GM19324 (cell line): ENCODE data around the gene EMCN.
"Not testable (repeated sequence)": the region's sequence is repeated elsewhere in the genome, so short reads cannot be mapped to it uniquely, and the experiment has no call there.

Experiments used
- ATAC-seq: cut with Tn5 transposase; IDR thresholded peaks from one replicate; pipeline ENCODE4 v1.9.1; 2021; ENCODE audit warnings: mild to moderate bottlenecking, moderate library complexity; ENCODE audit not compliant: unreplicated experiment, low FRiP score

The EMCN gene

DNA sequence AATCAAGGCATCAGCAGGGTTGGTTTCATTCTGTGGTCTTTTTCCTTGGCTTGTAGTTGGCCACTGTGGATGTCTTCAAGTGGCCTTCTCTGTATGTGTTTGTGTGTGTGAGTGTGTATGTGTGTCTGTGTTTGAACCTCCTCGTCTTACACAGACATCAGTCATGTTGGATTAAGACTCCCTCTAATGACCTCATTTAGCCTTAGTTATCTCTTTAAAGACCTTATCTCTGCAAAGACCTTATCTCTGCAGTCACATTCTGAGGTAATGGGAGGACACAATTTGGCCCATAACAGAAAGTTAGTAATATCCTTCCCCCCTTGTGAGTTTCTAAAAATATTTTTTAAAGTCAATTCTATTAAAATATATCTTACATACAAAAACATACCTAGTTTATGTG lies 126.7 kb downstream of the EMCN start:
- ATAC-seq: no peak

DNA sequence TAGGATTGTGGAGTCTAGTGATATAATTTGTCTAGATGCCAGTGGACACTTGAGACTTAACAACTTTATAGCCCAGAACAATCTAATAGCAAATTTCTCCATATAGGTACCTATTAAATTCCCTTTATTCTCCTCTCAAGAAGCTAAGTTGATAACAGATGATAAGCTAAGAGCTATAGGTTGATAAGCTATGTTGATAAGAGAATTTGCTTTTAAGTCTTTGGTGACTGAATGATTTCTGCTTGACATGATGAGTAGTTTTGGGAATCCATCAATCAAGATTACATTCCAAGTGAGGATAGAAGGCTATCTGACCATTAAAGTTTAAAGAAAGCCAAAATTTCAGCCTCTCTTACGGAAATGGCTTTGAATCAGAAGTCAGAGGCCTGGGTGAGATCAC lies 131.6 kb downstream of the EMCN start:
- ATAC-seq: no peak

DNA sequence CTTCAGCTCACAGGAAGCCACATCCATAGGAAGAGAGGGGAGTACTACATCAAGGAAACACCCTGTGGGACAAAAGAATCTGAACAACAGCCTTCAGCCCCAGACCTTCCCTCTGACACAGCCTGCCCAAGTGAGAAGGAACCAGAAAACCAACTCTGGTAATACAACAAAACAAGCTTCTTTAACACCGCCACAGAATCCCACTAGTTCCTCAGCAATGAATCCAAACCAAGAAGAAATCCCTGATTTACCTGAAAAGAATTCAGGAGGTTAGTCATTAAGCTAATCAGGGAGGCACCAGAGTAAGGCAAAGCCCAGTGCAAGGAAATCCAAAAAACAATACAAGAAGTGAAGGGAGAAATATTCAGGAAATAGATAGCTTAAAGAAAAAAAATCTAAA lies 137.4 kb downstream of the EMCN start:
- not testable (repeated sequence) for ATAC-seq

DNA sequence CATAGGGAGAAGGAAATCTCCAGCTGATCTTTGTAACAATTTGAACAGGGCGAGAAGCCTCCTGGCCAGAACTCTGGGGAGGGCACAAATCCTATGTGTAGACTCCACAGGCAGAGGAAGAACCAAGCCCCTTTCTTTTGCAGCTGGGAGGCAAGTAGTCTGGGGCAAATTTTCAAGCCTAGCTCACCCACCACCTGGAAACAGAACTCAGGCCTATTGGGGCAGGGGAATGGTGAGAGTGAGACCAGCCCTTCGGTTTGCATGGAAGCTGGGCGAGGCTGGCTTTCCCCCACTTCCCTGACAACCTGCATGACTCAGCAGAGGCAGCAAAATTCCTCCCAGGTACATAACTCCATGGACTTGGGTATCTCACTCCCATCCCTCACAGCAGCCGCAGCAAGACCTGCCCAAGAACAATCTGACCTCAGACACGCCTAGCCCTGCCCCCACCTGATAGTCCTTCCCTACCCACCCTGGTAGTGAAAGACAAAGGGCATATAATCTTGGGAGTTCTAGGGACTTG lies 138.2 kb downstream of the EMCN start:
- no peak for ATAC-seq

DNA sequence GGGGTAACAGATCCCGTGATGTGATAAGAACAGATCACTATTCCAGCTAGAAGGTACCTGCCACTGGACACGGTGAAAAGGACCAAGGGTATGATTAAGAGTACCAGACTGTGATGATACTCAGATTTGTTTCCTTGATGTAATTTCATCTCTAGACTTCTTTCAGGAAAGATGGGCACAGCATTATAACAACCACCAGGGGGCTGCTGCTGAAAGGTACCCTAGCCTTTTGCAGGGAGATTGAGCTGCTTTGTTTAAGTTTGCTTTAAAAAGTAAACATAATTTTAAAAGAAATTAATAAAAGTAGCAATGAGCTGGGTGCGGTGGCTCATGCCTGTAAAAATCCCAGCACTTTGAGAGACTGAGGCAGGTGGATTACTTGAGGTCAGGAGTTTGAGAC lies 145.4 kb downstream of the EMCN start:
- ATAC-seq: no peak

DNA sequence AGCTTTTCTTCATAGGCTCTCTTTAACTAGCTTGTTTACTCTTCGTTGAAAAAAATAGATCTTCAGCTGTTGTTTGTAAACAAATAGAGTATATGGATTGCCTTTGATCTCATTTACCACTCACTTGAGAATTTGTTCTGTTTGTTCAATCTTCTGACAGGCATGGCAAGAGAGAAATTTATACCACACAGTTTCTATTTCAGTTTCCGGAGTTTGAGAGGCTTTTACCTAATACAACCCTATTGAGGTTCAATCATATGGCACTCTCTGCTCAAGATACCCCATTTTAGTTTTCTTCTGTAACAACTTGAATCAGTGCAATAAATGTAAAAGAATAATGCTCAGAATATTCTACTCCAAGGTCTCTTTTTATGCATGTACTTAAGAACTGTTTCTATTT lies 148.0 kb downstream of the EMCN start:
- ATAC-seq: no peak

DNA sequence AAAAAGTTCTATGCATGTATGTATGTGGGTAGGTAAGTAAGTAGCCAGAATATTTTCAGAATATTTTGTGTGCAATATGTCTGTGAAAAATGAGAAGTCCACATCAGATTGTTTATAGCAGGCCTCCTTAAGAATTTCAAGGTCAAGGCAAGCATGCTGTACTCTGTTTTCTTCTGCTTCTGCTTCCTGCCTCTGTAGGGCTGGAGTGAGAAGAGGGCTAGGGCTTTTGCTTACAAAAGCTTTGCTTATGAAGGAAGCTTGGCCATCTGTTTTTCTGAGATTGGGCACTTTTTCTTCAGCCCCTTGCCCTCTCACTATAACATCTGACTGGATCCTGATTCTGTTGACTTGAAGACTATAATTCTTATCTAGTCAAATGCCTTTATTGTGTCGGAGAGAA lies 150.4 kb downstream of the EMCN start:
- no peak for ATAC-seq

DNA sequence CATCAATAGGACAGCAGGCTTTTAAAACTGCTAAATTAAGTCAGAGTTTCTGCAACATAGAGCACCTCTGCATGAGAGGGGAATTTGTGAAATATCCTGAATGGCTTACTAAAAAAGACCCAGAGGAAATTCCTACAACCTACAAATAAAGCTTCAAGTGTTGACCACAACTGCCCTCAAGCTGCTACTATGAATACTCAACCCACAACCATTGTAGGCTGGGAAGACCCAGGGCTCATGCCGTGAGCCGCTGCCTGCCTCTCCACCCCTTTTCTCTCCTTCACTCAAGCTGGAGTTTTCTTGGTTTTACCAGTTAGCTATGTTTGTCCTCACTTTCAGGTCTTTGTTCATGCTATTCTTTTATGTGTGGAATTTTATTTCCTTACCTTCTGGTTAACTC lies 151.6 kb downstream of the EMCN start:
- no peak for ATAC-seq

DNA sequence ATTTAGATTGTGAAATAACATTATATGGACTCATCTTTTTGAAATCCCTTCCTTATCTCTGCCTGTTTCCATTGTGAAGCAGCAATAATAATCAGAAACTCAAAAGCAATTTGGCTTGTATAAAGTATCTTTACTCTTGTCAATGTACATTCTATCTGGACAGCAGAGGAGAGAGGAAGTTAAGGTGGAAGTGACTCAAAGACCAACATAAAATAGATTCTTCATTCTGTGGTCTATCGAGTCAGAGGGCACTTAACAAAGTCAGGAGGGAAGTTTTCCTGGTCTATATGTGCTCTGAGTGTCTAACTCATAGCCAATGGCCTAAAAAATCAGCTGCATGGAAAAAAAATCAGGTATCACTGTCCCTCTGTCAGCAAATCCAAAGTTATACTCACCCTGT lies 155.5 kb downstream of the EMCN start:
- no peak for ATAC-seq

DNA sequence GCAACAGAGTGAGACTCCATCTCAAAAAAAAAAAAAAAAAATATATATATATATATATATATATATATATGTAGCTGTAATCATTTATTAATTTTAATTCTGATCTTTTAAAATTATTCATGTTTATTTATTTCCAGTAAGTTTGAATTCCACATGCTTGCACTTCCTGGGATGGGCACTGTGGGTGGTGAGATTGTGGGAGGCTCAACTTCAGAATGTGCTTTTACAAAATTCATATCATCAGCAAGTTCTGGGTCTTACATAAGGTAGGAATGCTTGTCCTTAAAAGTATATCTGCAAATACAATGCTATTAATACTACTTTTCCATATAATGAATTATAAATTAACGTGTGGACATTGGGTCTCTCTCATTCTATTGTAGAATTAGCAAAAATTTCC lies 156.5 kb downstream of the EMCN start:
- no peak for ATAC-seq

DNA sequence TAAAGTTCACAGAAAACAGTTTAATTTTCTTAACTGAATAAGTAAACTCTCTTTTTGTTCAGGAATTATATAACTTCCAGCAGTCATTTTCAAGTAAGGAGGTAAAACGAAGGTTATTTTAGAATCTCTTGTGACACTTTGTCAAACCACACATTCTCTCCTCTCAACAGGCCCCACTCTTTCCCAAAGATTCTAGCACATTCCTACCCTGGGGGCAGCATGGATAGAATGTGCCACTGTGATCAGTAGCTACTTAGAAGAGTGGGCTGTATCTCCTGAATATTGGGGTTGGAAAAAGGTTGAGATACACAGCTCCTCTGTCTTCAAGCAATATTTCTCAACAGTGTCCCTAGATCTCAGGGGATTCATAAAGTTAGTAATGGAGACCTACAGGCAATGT lies 157.6 kb downstream of the EMCN start:
- no peak for ATAC-seq

DNA sequence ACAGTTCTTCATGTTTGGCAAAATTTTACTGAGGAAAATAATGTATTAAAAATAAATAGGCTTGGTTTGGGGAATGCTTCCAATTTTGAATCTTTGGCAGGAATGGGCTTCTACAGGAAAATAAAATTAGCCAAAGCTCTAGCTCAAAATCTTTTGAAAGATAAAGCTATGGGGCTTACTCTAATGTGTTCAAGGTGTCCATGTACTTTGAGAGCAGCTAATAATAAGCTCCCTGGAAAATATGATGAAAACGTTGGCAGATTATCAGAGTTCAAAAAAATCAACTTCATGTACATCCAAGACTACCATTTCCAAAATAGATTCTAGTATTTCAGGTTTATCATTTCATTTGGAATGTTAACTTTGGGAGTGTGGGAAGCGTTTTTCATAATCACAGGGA lies 158.4 kb downstream of the EMCN start:
- ATAC-seq: no peak

DNA sequence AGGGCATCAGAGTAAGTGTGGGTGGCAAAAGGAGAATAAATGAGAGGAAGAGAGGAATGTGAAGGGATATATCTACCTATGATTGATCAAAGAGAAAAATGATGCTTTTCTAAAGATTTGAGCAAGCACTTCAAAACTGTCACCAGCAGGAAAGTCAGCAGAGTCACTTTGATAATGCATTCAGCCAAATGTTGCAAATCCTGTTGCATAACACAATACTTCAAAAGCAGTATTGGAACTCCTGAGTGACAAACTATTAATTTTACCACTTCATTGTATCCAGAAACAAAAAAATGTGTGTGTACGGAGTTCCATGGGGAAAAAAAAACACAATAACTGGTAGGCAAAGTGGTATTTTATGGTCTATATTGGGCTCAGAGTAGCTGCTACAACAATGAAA lies 160.3 kb downstream of the EMCN start:
- ATAC-seq: no peak

DNA sequence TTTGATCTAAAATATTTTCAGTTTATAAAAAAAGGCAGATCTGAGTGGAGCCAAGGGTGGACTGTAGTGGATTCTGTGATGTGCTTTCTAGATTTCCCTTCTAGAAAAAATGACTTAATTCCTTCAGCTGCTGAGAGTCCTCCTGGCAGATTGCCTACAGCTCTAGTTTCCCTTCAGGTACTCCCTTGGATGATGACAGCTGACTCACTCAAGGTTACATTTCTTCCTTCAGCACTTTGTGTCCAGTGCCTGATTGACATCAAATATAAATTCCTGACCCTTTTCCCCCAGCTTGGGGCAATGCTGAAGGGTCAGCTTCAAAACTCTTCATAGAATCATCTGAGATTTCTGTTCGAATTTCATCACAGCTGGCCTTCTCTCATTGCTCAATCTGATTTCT lies 161.7 kb downstream of the EMCN start:
- ATAC-seq: no peak

DNA sequence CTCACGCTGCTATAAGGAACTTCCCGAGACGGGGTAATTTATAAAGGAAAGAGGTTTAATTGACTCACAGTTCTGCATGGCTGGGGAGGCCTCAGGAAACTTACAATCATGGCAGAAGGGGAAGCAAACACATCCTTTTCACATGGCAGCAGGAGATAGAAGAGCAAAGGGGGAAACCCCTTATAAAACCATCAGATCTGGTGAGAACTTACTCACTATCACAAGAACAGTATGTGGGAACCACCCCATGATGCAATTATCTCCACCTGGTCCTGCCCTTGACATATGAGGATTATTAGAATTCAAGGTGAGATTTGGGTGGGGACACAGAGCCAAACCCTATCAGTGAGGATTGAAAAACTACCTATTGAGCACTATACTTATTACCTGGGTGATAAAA lies 165.5 kb downstream of the EMCN start:
- not testable (repeated sequence) for ATAC-seq

DNA sequence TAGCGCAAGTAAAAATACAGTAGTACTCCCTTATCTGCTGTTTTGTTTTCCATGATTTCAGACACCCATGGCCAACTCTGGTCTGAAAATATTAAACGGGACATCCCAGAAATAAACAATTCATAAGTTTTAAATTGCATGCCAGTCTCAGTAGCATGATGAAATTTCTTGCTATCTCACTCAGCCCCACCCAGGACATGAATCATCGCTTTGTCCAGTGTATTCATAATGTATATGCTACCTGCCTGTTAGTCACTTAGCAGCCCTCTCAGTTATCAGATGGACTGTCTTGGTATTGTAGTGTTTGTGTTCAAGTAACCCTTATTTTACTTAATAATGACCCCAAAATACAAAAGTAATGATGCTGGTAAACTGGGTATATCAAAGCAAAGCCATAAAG lies 169.3 kb downstream of the EMCN start:
- ATAC-seq: no peak

DNA sequence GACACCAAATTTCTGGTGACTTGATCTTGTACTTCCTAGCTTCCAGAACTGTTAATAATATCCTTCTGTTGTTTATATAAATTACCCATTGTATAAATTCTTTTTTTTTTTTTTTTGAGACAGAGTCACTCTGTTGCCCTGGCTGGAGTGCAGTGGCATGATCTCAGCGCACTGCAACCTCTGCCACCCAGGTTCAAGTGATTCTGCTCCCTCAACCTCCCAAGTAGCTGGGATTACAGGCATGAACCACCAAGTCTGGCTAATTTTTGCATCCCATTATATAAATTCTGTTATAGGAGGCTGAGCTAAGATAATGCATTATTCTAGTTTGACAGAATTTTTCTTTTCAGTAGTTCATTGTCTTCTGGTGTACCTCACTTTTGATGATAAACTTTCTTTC lies 170.6 kb downstream of the EMCN start:
- ATAC-seq: no peak

DNA sequence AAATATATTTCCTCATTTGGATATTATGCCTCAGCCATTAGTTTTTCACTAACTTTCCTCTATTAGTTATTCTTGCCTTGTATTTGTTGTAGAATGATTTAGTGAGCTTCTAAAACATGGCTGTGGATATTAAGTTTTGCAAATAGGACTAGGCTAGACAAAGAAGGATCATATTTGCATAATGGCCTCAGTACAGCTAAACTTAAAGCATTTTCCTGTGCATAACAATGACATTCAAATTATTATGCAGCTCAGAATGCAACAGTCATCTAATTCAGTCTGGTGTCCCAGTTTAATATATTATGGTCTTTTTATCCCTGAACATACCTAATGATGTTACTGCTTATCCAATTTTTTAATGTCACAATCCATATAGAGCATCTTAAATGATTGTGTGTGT lies 172.2 kb downstream of the EMCN start:
- ATAC-seq: no peak
